Gastroesophageal sphincter (tissue), 3 donors: ENCODE results near the gene NCKAP5L.

Experiments
- POLR2AphosphoS5 ChIP-seq: sonication (generic); formaldehyde crosslinking; IDR thresholded peaks from one replicate; pipeline ENCODE4 v1.6.1; 2017; ENCODE audit warnings: antibody characterized with exemption
- TF ChIP-seq, protein P1 (sequence below), 4 experiments: fragments of 200-600 bp in 2 of 4; fragments of 450-650 bp in 2 of 4; sonication (generic) in 1 of 4; IDR thresholded peaks; one replicate each; pipeline ENCODE4 v1.5.1; 2017 to 2019; ENCODE audit warnings: antibody characterized with exemption in 4 of 4, mild to moderate bottlenecking in 2 of 4, moderate library complexity in 2 of 4

GRCh38 chr12:49748800-49749199 is 79.4 kb downstream of the NCKAP5L start:
- TF ChIP-seq, protein P1, sequence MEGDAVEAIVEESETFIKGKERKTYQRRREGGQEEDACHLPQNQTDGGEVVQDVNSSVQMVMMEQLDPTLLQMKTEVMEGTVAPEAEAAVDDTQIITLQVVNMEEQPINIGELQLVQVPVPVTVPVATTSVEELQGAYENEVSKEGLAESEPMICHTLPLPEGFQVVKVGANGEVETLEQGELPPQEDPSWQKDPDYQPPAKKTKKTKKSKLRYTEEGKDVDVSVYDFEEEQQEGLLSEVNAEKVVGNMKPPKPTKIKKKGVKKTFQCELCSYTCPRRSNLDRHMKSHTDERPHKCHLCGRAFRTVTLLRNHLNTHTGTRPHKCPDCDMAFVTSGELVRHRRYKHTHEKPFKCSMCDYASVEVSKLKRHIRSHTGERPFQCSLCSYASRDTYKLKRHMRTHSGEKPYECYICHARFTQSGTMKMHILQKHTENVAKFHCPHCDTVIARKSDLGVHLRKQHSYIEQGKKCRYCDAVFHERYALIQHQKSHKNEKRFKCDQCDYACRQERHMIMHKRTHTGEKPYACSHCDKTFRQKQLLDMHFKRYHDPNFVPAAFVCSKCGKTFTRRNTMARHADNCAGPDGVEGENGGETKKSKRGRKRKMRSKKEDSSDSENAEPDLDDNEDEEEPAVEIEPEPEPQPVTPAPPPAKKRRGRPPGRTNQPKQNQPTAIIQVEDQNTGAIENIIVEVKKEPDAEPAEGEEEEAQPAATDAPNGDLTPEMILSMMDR (IDR thresholded peaks at IDR 0.05) = no peak
- TF ChIP-seq POLR2AphosphoS5 = no peak
